K562 (cell line): ENCODE data around the gene NACA2. TPM values are rescaled to one million over a fixed set of nuclear protein-coding genes. Genes with fewer than 3 reads are reported as not detected.

Experiments
- ATAC-seq: fragments of 200-7000 bp; cut with Tn5 transposase; 3 replicates; pipeline ENCODE4 v1.9.1; 2020; ENCODE audit warnings: moderate library complexity
- BruUV-seq: library from RNA; stranded (reverse); fragments of 400-500 nt; replicated peaks from 2 replicates; lab custom pipeline; 2021; lab: Mats Ljungman, UMichigan
- CTCF ChIA-PET: fragments of 300-600 bp; formaldehyde crosslinking; extraction: SDS; loops from one replicate; lab custom pipeline; 2021; ENCODE audit warnings: low intra/inter-chr PET ratio; lab: Yijun Ruan, JAX
- POLR2A ChIA-PET: fragments of 300-600, 350-650 bp; sonication (Branson Sonifier 250); formaldehyde crosslinking; extraction: SDS; loops from one replicate; lab custom pipeline; 2021; ENCODE audit warnings: antibody characterized with exemption, inconsistent platforms; lab: Yijun Ruan, JAX
- DNase-seq, 4 experiments: peaks; one replicate each; pipeline versions ENCODE4 v3.0.0 to v3.0.0-alpha.2; 2011 to 2018; ENCODE audit warnings: low spot score in 3 of 4, mixed read lengths in 3 of 4; ENCODE audit errors: extremely low read depth in 1 of 4
- FAIRE-seq: peaks from 2 replicates; lab custom pipeline; 2011; peaks lifted over from hg19 to GRCh38; lab: Jason Lieb, UNC
- H2AFZ ChIP-seq: 2 replicates; pipeline ENCODE4 v1.6.0; 2011; ENCODE audit warnings: low read depth, low read length, control low read depth, inconsistent platforms
- H3K27ac ChIP-seq: fragments of 200-600 bp; 3 replicates; pipeline ENCODE4 v1.8.0; 2011; ENCODE audit warnings: low read depth, mild to moderate bottlenecking, control low read depth, inconsistent platforms, low read length, moderate library complexity, mixed read lengths; ENCODE audit errors: extremely low read depth
- H3K27me3 ChIP-seq, 2 experiments: fragments of 300-600 bp in 1 of 2; 2 replicates in 1 of 2; 3 replicates in 1 of 2; pipeline versions ENCODE4 v1.6.0 to v1.8.0; 2011; ENCODE audit warnings: inconsistent platforms in 2 of 2, low read length in 2 of 2, mild to moderate bottlenecking in 1 of 2, mixed read lengths in 1 of 2, moderate library complexity in 1 of 2; ENCODE audit not compliant: control insufficient read depth in 2 of 2, insufficient read depth in 2 of 2
- H3K36me3 ChIP-seq: fragments of 300-600 bp; 3 replicates; pipeline ENCODE4 v1.8.0; 2011; ENCODE audit warnings: mild to moderate bottlenecking, low read length, inconsistent platforms; ENCODE audit not compliant: control insufficient read depth, insufficient read depth
- H3K4me1 ChIP-seq, 2 experiments: fragments of 200-600 bp in 1 of 2; replicated peaks in 1 of 2; 2 replicates in 1 of 2; 3 replicates in 1 of 2; pipeline versions ENCODE4 v1.5.1 to v1.8.0; 2011; ENCODE audit warnings: inconsistent platforms in 2 of 2, low read length in 2 of 2, mild to moderate bottlenecking in 1 of 2, mixed read lengths in 1 of 2, moderate library complexity in 1 of 2; ENCODE audit not compliant: control insufficient read depth in 2 of 2, insufficient read depth in 2 of 2
- H3K4me2 ChIP-seq: 2 replicates; pipeline ENCODE4 v1.6.1; 2011; ENCODE audit warnings: low read length, control low read depth, inconsistent platforms, mixed read lengths; ENCODE audit not compliant: insufficient read depth
- H3K4me3 ChIP-seq: fragments of 200-600 bp; sonication (generic), shearing (Covaris generic); 2 replicates; pipeline ENCODE4 v1.5.1; 2016; ENCODE audit warnings: control low read depth, inconsistent platforms
- H3K79me2 ChIP-seq: fragments of 200-600 bp; 3 replicates; pipeline ENCODE4 v1.8.0; 2011; ENCODE audit warnings: low read length, inconsistent platforms; ENCODE audit not compliant: control insufficient read depth, insufficient read depth
- H3K9ac ChIP-seq, 2 experiments: 2 replicates each; pipeline versions ENCODE4 v1.6.0 to v1.6.1; 2011; ENCODE audit warnings: low read depth in 2 of 2, low read length in 2 of 2, control low read depth in 1 of 2, inconsistent platforms in 1 of 2, mild to moderate bottlenecking in 1 of 2, mixed read lengths in 1 of 2; ENCODE audit not compliant: insufficient read depth in 1 of 2
- H3K9me1 ChIP-seq: one replicate; pipeline ENCODE4 v1.6.0; 2011; ENCODE audit warnings: inconsistent platforms, mild to moderate bottlenecking, low read length, moderate library complexity; ENCODE audit not compliant: control insufficient read depth, insufficient read depth
- H3K9me3 ChIP-seq: replicated peaks from 2 replicates; pipeline ENCODE4 v1.5.1; 2011; ENCODE audit warnings: low read depth, low read length, inconsistent platforms; ENCODE audit not compliant: control insufficient read depth, insufficient read depth
- H4K20me1 ChIP-seq: replicated peaks from 2 replicates; pipeline ENCODE4 v1.6.1; 2011; ENCODE audit warnings: low read length, inconsistent platforms, mixed read lengths; ENCODE audit not compliant: control insufficient read depth, insufficient read depth
- ARID2 ChIP-seq: fragments of 450-650 bp; IDR thresholded peaks from 2 replicates; pipeline ENCODE4 v1.6.1; 2017; ENCODE audit warnings: antibody characterized with exemption, mild to moderate bottlenecking
- FOXK1 ChIP-seq: sonication (generic); formaldehyde crosslinking; IDR thresholded peaks from 2 replicates; pipeline ENCODE4 v1.8.0; 2022; ENCODE audit warnings: missing genetic modification reagents, mild to moderate bottlenecking, borderline replicate concordance
- PHF21A ChIP-seq: fragments of 450-650 bp; IDR thresholded peaks from 2 replicates; pipeline ENCODE4 v1.6.1; 2017; ENCODE audit warnings: low read depth, borderline replicate concordance
- SRSF9 ChIP-seq: fragments of 200-400 bp; formaldehyde crosslinking; IDR thresholded peaks from 2 replicates; pipeline ENCODE4 v1.6.1; 2017; ENCODE audit warnings: low read depth, low read length, borderline replicate concordance
- ZFP36 ChIP-seq: fragments of 150-350 bp; IDR thresholded peaks from 2 replicates; pipeline ENCODE4 v1.6.1; 2018; ENCODE audit warnings: low read length, low read depth; ENCODE audit not compliant: partially characterized antibody
- ZNF507 ChIP-seq: conservative IDR thresholded peaks from 2 replicates; pipeline ENCODE4 v1.6.1; 2017; ENCODE audit warnings: missing genetic modification characterization, missing compliant biosample characterization
- WGBS: fragments of 100-300 bp; shearing (Covaris generic); methylation state at CpG from one replicate; pipeline ENCODE4 v1.1.6; 2016; ENCODE audit warnings: low coverage, mixed read lengths; ENCODE audit not compliant: insufficient coverage; ENCODE audit errors: missing lambda C conversion rate; 5-methylcytosine and 5-hydroxymethylcytosine counted together
- in situ Hi-C: fragments of 300-500 bp; cut with MboI; formaldehyde crosslinking; loops from 4 replicates; pipeline ENCODE4 v1.15.0; 2018; ENCODE audit warnings: inconsistent platforms, mixed read lengths
- intact Hi-C: fragments of 100-400 bp; cut with micrococcal nuclease; formaldehyde crosslinking; loops from 2 replicates; pipeline ENCODE4 v1.14.2; 2022
- polyA plus RNA-seq, 8 experiments: library from polyadenylated mRNA; depleted of rRNA in 4 of 8; stranded (reverse) in 5 of 8; unstranded in 3 of 8; fragments of >200 nt; fragmentation: Nextera tagmentation in 2 of 8; fragmentation: Illumina TruSeq in 1 of 8; extraction: Ambion mirVana in 2 of 8; extraction: Trizol in 1 of 8; gene quantifications; 2 replicates each; pipeline versions ENCODE4 v1.2.1 to v1.2.3, GENCODE V29; 2011 to 2014; ENCODE audit warnings: inconsistent platforms in 1 of 8, missing spikeins in 1 of 8
- total RNA-seq, 7 experiments: library from RNA; depleted of rRNA in 6 of 7; stranded (reverse); fragments of >200 nt in 6 of 7; fragmentation: Illumina TruSeq in 2 of 7; extraction: Trizol in 2 of 7; gene quantifications; 2 replicates each; pipeline versions ENCODE4 v1.2.1 to v1.2.3, GENCODE V29; 2011 to 2021; ENCODE audit warnings: low replicate concordance in 1 of 7
- TF ChIP-seq, protein P1 (sequence below), 2 experiments: fragments of 450-650 bp in 1 of 2; IDR thresholded peaks; 2 replicates each; pipeline ENCODE4 v1.6.1; 2011 to 2017; ENCODE audit warnings: low read depth in 2 of 2, antibody characterized with exemption in 1 of 2, borderline replicate concordance in 1 of 2, low read length in 1 of 2, mild to moderate bottlenecking in 1 of 2, mixed read lengths in 1 of 2; ENCODE audit not compliant: control insufficient read depth in 1 of 2
- TF ChIP-seq, protein P2 (sequence below), 3 experiments: fragments of 200-800 bp in 1 of 3; fragments of 250-450 bp in 1 of 3; fragments of 450-650 bp in 1 of 3; sonication (Bioruptor Pico) in 1 of 3; sonication (Bioruptor generic) in 1 of 3; formaldehyde crosslinking in 1 of 3; IDR thresholded peaks; 2 replicates each; pipeline versions ENCODE4 v1.6.1 to v1.8.0; 2016 to 2022; ENCODE audit warnings: mild to moderate bottlenecking in 2 of 3, missing genetic modification characterization in 2 of 3, missing compliant biosample characterization in 1 of 3, moderate library complexity in 1 of 3
- TF ChIP-seq, protein P3 (sequence below): sonication (generic); formaldehyde crosslinking; IDR thresholded peaks from 2 replicates; pipeline ENCODE4 v1.8.1; 2023; ENCODE audit warnings: mild to moderate bottlenecking, missing genetic modification reagents

NACA2 gene
- total and polyA plus RNA-seq, 9 of the 15 experiments (the other 6 are each of a cell fraction or from before 2014, with no cell fraction given): 0.13 to 0.29 (median 0.23) TPM; not detected in 4

GRCh38 chr17:61562287-61562686 is 28.7 kb downstream of the NACA2 start:
- in situ Hi-C loops: no loop called here
- Histone ChIP-seq H3K27me3 (peaks cover 9 to 26% of the 10 kb centered on the region in 2 experiments; a peak in 3 of 5 replicates), H3K4me1 (no peaks in the 10 kb centered on the region), H3K9me1 (no peaks in the 10 kb centered on the region), H3K4me2 (no peak overlapping the region), H3K79me2 (no peaks in the 10 kb centered on the region), H3K36me3 (no peaks in the 10 kb centered on the region), H3K9ac (no peak overlapping the region), H4K20me1 (no peaks in the 10 kb centered on the region), H3K27ac (no peak overlapping the region), H3K9me3 (no peaks in the 10 kb centered on the region), H2AFZ (no peak overlapping the region), H3K4me3 (no peak overlapping the region)
- ATAC-seq (no peak), DNase-seq (no peak), FAIRE-seq (no peak)
- ChIA-PET CTCF (interaction anchor here (0.7 kb wide), 1 partner anchor 382 kb away, joined by 3 read pairs; no protein-coding TSS in a partner anchor), POLR2A (no interaction called here)
- WGBS: 2% methylated on average over 3 of the region's 4 CpGs
- no TSS peak for BruUV-seq
- intact Hi-C loops: no loop called here
- TF ChIP-seq, protein P1, sequence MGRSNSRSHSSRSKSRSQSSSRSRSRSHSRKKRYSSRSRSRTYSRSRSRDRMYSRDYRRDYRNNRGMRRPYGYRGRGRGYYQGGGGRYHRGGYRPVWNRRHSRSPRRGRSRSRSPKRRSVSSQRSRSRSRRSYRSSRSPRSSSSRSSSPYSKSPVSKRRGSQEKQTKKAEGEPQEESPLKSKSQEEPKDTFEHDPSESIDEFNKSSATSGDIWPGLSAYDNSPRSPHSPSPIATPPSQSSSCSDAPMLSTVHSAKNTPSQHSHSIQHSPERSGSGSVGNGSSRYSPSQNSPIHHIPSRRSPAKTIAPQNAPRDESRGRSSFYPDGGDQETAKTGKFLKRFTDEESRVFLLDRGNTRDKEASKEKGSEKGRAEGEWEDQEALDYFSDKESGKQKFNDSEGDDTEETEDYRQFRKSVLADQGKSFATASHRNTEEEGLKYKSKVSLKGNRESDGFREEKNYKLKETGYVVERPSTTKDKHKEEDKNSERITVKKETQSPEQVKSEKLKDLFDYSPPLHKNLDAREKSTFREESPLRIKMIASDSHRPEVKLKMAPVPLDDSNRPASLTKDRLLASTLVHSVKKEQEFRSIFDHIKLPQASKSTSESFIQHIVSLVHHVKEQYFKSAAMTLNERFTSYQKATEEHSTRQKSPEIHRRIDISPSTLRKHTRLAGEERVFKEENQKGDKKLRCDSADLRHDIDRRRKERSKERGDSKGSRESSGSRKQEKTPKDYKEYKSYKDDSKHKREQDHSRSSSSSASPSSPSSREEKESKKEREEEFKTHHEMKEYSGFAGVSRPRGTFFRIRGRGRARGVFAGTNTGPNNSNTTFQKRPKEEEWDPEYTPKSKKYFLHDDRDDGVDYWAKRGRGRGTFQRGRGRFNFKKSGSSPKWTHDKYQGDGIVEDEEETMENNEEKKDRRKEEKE (IDR thresholded peaks at IDR 0.05; ENCODE audit: borderline replicate concordance in 1 of 2, control insufficient read depth in 1 of 2, low read depth in 2 of 2, low read length in 1 of 2): peak in 1 of 2 experiments; percentile 59; a peak in 1 of 4 replicates
- TF ChIP-seq FOXK1 (CRISPR knock-in tag): no peak
- TF ChIP-seq ARID2: no peak
- no peak for TF ChIP-seq ZFP36
- TF ChIP-seq, protein P2, sequence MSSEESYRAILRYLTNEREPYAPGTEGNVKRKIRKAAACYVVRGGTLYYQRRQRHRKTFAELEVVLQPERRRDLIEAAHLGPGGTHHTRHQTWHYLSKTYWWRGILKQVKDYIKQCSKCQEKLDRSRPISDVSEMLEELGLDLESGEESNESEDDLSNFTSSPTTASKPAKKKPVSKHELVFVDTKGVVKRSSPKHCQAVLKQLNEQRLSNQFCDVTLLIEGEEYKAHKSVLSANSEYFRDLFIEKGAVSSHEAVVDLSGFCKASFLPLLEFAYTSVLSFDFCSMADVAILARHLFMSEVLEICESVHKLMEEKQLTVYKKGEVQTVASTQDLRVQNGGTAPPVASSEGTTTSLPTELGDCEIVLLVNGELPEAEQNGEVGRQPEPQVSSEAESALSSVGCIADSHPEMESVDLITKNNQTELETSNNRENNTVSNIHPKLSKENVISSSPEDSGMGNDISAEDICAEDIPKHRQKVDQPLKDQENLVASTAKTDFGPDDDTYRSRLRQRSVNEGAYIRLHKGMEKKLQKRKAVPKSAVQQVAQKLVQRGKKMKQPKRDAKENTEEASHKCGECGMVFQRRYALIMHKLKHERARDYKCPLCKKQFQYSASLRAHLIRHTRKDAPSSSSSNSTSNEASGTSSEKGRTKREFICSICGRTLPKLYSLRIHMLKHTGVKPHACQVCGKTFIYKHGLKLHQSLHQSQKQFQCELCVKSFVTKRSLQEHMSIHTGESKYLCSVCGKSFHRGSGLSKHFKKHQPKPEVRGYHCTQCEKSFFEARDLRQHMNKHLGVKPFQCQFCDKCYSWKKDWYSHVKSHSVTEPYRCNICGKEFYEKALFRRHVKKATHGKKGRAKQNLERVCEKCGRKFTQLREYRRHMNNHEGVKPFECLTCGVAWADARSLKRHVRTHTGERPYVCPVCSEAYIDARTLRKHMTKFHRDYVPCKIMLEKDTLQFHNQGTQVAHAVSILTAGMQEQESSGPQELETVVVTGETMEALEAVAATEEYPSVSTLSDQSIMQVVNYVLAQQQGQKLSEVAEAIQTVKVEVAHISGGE (CRISPR knock-in tag; IDR thresholded peaks at IDR 0.05): peak in 1 of 3 experiments; percentile 58; a peak in 2 of 6 replicates
- no peak for TF ChIP-seq SRSF9
- TF ChIP-seq, protein P3, sequence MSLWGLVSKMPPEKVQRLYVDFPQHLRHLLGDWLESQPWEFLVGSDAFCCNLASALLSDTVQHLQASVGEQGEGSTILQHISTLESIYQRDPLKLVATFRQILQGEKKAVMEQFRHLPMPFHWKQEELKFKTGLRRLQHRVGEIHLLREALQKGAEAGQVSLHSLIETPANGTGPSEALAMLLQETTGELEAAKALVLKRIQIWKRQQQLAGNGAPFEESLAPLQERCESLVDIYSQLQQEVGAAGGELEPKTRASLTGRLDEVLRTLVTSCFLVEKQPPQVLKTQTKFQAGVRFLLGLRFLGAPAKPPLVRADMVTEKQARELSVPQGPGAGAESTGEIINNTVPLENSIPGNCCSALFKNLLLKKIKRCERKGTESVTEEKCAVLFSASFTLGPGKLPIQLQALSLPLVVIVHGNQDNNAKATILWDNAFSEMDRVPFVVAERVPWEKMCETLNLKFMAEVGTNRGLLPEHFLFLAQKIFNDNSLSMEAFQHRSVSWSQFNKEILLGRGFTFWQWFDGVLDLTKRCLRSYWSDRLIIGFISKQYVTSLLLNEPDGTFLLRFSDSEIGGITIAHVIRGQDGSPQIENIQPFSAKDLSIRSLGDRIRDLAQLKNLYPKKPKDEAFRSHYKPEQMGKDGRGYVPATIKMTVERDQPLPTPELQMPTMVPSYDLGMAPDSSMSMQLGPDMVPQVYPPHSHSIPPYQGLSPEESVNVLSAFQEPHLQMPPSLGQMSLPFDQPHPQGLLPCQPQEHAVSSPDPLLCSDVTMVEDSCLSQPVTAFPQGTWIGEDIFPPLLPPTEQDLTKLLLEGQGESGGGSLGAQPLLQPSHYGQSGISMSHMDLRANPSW (CRISPR knock-in tag): no peak
- no peak for TF ChIP-seq ZNF507 (tag)
- no peak for TF ChIP-seq PHF21A
